UCSD-AML1 (cell line): ENCODE measurements around the gene ADRA2C.
A peak's percentile ranks its signal among the peaks of the same experiment; 100 is the strongest.

Experiments used
- DNase-seq: peaks from one replicate; lab custom pipeline; 2025; ENCODE audit not compliant: unreplicated experiment; lab: John Stamatoyannopoulos, UW

ADRA2C gene

DNA sequence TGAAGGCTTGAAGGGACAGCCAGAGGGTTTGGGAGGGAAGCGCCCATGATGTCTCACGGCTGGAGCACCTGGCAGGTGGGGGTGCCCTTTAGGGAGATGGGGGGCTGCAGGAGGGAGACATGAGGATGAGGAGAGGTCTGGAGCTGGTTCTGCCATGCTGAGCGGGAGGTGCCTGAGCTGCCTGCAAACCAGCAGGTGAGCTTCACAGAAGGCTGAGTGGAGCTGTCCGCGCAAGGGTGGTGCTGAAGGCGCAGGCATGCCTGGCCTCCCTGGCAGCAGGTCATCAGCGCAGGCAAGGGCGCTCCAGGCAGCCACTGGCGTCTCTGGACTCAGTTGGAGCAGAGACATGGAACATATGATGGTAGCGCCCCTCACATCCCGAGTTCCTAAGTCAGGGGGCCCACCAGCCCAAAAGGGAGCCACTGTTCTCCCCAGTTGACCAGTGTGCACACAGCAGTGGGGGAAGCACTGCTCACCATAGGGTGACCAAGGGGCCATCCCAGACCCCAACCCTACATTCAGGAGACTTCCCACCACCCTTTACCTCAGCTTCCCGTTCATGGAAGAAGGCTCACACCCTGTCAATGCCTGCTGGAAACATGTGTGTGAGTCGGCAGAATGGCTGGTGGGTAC, 25.8 kb downstream of the ADRA2C start:
- peak; percentile 37 for DNase-seq

DNA sequence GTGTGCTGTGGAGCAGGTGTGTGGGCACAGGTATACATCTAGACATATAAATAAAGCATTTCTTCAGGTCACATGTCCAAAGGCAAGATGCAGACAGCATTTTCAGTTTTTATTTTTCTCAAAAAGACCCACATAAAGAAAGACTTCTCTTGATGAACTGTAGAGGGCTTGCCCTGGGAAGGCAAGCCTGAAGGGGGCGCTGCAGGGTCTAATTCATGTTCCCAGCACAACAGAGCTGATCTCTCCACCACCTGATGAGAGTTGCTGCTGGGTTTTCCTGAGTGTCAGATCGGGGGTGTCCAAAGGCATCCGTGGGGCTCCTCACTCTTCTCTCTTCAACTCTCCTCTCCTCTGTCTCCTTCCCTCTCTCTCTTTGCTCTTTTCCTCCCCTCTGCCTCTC, 26.6 kb downstream of the ADRA2C start:
- DNase-seq: no peak

DNA sequence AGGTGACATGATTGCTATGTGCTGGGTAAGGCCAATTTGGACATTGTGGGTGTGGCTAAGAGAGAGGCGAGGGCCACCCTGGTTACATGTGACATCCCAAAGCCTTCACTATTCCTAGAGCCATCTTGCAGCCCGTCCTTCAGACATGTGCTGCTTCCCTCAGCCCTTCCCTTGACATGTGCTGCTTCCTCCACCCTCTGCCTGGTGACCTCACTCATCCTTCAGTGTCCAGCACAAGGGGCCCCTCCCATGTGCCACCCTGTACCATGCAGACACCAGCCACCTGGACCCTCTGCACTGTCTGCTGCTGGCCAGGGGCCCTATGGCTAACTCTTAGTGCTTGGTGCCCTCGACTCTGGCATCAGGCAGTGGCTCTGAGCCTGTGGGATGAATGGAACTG, 27.4 kb downstream of the ADRA2C start:
- DNase-seq: no peak

DNA sequence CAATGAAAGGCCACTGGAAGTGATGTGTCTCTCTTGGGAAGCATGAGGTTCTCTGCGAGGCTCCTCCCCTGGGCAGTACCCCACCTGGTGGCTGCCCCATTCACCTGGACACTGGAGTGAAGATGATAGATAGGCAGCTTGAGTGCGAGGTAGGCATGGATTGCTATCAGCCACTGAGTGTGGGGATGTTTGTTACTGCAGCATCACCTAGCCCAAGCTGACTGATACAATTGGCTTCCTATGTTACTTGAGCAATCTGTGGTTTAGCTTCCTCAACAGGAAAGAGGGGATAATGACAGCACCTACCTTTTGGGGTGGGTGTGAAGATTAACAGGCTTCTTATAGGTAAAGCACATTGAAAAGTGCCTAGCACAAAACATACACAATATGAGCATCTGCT, 30.8 kb downstream of the ADRA2C start:
- no peak for DNase-seq

DNA sequence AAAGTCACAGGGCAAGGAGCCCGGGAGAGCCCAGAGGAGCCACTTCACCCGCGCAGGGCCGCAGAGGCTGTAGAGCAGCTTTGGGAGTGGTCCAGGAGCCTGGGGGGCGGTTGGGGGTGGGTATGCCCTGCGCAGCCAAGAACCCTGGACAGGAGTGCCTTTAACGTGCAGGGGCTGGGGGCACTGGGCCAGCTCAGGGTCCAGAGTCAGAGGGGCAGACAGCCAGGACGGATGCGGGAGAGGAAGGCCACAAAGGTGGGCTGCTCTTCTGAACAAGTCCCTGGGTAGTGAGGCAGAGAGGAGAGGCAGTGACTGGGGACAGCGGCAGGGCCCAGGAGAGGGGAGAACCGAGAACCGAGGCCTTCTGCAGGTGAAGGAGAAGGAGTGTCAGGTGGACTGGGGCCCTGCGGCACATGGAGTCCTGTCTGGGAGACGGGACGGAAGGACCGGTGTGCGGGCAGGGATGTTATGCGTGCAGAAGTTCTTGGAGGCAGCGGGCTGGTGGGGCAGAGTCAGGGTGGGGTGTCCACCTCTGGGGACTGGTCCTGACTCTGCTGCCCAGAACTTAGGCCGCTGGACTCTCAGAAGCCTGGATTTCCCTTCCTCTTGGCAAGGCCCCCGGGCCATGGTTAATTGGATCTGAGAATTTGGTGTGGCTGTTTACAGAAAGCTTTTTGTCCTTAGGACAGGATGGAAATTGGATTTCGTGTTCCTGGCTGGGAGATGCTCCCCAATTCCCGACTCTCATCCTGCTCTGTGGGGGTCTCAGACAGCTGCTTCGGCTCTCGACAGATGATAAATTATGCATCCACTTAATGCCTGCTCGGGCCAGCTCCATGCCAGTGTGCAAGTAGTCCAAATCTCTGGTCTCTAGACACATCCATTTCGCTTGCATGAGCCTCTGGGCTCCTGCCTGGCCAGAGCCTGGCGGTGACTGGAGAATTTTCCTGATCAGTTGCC, 31.9 kb downstream of the ADRA2C start:
- DNase-seq: no peak

DNA sequence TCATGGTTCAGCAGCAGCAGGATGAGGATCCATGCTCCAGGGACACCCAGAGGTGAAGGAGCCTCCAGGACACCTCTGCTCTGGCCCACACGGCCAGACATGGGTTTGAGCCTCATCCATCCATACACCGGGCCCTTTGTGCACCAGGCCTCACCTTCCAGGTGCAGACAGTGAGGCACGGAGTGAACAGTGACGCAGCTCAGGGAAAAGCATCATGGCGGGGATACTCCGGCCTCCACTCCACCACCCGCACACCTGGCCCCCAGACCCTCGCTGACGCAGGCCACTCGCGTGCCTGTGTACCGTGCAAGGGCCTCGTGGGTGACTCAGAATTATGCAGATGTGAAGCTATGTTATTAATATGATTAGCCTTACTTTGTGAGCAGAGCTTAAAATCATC, 33.3 kb downstream of the ADRA2C start:
- no peak for DNase-seq

DNA sequence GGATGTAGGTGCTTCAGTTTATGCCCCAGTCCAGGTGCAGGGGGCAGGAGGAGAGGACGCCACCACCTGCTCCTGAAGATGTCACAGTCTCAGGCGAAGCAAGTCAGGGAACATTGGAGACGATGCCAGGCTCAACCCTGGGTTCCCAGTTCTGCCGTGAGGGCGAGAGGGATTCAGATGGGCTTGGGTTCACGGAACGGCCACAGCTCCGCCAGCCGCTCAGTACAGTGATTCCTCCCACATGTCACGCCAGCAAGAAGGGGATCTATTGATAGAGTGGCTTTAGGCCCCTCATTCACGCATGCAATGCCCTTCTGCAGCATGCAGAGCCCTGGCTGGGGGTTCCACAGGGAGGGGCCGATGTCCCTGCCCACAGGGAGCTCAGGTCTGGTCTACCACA, 34.2 kb downstream of the ADRA2C start:
- no peak for DNase-seq

DNA sequence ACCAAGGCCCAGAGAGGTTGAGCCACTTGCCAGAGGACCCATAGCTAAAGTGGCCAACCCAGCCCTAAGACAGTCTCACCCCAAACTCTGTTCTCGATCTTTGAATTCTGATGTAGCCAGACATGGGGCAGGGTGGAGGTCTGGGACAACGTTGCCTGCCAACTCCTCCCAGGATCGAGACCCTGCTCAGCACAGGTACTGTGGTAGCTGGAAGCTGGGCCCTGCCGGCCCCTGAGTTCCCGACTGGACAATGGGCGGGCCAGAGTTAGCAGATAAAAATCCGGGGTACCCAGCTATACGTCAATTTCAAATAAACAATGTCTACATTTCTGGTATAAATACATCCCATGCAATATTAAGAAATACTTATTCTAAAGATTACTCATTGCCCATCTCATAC, 35.3 kb downstream of the ADRA2C start:
- no peak for DNase-seq

DNA sequence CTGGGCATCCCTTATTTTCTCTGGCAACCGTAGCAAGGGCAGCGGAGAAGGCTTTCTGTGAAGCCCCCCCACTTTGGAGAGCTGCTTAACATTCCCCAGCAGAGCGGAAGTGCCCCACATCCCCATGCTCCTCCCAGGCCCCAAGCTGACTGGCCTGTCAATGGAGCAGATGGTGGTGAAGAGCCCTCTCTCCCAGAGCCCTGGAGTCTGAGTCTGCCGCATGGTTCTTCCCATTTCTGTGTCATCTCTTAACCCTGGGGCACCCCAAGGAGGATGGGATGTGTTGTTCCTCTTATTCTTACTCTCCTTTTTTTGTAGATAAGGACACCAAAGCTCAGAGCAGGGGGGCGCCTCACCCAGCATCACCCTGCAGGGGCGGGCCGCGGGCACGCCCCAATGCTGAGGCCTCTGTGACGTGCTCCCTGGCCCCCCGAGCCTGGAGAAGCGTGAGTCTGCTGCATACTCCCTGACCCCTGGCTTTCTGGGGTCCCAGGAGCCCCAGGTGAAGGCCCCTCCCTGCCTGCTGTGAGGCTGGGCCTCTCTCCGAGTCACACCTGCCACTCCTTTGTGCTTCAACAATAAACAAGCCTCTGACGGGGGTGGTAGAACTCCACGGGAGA, 35.9 kb downstream of the ADRA2C start:
- no peak for DNase-seq

DNA sequence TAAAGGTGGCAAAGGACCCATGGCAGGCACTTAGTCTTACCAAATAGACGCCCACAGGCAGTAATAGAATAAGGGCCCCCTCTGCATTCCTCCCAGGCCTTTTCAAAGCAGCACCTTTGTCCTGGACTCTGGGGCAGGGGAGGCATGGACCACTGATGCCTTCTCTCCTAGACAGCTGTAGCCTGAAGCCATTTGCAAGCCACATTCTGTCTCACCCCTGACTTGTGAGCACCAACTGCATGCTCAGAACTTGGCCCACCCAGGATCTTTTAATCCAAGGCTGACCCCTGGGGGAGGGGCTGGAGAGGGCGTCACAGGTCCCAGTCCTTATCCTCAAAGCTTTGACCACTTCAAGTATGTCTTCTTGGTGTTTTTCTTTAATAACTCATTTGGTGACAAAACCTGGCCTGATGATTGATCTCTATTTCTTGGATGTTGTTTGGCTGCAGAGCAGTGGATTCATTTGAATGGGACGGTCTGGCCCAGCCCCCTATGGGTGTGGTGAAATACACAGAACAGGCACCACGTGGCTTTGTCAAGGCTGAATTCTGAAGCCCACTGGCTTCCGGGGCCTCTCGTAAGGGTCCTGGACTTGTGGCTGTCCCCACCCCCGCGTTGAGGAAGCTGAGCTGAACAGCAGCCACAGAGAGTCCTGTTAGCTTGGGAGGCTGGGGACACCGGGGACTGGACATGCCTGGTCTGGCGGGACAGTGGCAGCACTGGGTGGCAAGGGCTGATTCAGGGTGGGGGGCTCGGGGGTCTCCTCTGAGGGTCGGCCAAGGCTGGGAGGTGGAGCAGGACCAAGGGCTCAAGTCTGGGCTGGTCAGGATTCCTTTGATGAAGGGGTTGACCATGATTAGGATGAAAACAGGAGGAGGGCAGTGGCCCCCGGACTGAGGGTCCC, 36.6 kb downstream of the ADRA2C start:
- DNase-seq: no peak

DNA sequence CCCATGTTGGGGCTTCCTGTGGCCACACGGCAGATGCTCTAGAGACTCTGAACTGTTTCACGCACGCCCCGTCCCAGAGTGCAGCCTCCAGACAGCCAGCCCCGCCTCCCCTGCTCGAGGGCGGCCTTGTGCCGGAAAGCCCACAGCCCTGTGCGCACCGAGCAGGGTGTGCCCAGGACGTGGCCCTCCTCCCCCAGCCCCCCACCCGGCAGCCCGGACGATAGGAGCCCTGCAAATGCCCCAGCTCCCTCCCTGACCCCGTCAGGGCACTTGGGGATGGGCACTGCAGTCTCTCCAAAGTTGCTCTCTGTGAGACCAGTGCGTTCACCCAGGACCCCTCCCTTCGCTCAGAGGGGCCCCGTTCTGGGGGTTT, 37.3 kb downstream of the ADRA2C start:
- no peak for DNase-seq

DNA sequence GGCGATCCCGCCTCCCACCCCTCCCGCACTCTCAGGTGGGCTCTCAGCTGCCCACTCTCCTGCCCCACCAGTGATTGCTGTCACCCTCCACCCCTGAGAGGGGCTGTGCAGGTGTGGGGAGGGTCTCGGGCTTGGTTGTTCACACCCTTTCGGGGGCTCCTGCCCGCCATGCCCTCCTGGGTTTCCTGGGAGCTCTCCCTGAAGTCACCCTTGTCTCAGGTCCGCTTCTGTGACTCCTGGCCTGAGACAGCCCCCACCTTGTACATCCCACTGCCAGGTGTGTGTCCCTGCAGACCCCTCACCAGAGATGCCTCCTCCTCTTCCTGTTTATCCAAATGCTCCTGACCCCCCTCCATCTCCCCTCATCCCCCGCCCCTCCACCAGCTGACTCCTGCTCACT, 37.8 kb downstream of the ADRA2C start:
- no peak for DNase-seq

DNA sequence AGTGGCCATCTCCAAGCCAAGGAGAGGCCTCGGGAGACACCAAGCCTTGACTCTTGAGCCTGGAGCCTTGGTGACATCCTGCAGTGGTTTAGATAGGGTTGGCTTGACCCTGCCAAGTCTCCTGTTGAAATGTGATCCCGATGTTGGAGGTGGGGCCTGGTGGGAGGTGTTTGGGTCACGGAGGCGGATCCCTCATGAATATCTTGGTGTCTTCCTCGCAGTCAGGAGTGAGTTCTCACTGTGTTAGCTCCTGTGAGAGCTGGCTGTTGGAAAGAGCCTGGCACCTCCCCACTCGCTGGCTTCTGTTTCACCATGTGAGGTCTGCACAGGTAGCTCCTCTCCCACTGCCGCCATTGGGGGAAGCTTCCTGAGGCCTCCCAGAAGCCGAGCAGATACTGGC, 38.8 kb downstream of the ADRA2C start:
- DNase-seq: no peak

DNA sequence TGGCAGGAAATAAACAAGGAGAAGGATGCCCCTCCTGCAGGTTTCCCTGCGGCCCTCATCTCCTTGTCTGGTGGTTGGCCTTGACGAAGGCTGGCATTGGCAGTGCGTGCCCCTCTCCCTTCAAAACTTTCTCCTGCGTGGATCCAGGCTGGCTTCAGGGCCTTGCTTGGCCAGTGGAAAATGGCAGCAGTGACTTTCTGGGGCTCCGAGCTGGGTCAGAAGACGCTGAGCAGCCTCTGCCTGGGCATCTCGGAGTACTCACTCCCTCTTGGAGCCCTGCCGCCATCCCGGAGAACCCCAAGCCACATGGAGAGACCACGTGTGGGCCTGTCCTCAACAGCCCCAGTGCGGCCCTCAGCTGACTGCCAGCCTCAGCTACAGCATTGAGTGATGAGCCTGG, 39.5 kb downstream of the ADRA2C start:
- DNase-seq: no peak

DNA sequence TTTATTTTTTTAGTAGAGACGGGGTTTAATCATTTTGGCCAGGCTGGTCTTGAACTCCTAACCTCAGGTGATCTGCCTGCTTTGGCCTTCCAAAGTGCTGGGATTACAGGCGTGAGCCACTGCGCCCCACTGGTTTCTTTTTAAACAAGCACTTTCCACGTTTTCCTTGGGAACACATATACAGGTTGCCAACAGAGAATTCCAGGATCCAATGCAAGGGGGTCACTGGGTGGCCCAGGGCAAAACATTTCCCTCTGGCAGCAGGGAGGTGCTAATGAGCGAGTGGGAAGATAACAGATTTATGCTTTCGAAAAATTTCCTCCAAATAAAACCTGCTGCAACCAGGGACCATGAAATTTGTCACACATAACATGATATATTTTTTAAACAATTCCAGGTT, 41.1 kb downstream of the ADRA2C start:
- DNase-seq: no peak

DNA sequence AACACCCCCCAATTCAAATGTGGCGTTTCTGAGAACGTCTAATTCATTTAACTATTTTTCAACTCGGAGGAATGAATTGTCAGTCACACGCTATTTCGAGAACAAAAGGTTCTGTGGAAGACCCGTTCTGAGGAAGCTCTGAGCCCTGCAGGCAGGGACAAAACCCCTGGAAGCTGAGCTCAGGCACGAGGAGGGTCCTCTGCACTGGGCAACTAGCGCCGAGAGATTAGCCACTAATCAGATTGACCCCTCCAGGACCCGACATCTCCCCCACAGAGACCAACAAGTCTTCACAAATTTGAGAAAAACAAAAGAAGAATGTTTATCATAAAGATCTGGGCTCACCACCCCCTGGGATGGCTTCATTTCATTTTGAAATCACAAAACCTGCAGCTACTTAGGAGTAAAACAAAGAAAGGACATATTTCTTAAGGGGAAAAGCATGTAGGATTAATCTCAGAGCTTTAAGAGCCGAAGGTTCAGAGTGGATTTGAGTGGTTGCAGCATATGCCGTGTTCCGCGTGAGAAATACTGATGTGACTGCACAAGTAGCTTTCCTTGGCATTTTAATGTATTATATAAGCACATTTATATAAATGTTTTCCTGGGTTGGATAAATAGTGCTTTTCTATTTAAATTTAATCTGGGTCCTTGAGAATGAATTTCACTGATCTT, 41.8 kb downstream of the ADRA2C start:
- no peak for DNase-seq

DNA sequence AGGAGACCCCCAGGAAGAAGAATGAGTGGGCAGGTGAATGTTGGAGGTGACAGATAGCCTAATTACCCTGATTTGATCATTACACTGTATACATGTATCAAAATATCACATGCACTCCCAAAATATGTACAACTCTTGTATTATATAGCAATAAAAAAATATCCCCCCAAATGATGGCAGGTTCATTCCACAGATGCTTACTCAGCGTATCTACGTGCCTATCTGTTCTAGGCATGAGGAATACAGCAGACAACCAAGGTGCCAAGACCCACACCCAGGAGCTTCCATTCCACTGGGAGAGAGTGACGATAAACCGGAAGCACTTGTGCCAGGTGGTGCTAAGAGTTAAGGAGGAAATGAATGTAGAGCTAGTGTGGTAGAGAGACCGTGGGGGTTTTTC, 42.4 kb downstream of the ADRA2C start:
- DNase-seq: no peak

DNA sequence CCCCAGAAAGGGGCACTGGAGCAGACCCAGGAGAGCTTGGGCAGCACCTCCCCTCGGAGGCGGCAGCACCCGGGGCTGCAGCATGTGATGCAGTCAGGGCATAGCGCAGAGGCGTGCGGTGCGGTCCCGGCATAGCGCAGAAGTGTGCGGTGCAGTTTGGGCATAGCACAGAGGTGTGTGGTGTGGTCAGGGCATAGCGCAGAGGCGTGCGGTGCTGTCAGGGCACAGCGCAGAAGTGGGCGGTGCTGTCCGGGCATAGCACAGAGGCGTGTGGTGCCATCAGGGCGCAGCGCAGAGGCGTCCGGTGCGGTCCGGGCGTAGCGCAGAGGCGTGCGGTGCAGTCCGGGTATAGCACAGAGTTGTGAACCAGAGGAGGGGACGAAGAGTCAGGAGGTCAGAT, 42.8 kb downstream of the ADRA2C start:
- no peak for DNase-seq

DNA sequence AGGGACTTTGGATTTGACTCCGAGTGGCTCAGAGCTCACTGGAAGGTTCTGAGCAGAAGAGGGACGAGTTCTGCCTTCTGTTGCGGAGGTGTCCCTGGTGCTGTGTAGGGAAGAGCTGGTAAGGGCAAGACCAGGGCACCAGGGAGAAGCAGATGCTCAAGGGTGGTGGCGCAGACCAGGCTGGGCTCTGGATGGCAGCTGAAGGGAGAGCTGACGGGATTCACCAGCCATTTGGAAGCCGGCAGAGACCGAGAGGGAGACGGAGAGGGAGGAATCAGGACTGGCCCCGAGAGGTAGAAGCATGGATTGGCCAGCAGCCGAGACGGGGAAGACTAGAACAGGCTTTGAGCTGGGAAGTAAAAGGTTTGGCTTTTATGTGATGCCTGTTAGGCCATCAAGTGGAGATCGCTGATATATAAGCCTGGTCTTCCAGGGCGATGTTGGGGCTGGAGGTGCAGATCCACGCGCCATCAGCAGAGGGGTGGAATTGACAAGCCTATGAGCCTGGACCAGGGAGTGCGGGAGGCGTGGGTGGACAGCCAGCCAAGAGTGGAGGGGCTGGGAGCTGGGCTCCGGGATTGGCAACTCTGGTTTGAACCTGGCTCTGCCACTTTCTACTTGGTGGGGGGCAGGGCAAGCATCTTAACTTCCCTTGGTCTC, 43.4 kb downstream of the ADRA2C start:
- no peak for DNase-seq

DNA sequence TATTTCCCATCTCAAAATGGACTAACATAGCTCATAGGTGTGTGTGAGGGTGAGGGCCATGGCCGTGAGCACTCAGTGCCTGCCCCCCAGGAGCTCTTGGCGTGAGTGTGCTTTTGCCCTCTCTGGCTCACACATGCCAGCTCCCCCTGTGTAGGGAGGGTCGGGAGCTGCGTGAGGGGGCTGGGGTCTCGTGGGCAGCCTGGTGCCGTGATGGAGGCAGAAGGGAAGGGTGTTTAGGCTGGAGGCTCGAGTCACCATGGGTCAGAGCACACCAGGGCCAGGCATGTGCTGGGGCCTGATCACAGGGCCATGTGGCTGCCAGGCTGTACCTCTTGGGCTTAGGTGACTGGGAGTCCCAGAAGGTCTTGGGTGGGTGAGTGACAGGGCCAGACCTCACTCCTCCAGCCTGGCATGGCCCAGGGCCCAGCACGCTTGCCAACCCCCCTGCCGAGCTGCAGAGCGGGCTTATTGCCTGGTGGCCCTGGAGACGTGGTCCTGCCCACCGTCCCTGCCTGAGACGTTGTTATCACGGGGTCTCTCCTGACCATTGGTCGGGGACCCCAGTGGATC, 44.0 kb downstream of the ADRA2C start:
- DNase-seq: no peak
